ENCODE results near the gene ZIC1. TPM values are rescaled to one million over a fixed set of nuclear protein-coding genes. Genes with fewer than 3 reads are reported as not detected.
A peak's percentile ranks its signal among the peaks of the same experiment; 100 is the strongest.

ZIC1 gene
- total and polyA plus RNA-seq, 2 of the 13 experiments (the other 11 are each of a cell fraction or from before 2014, with no cell fraction given): not detected

- H2AFZ ChIP-seq (ENCODE audit: low read length): no peak overlapping the region
- H3K27me3 ChIP-seq (ENCODE audit: control insufficient read depth in 1 of 2, insufficient read depth in 2 of 2, low read length in 2 of 2): no peaks in the 10 kb centered on the region
- no peaks in the 10 kb centered on the region; the same call in 1 of the 2 replicates for H4K20me1 ChIP-seq (ENCODE audit: insufficient read depth, low read length)
- H3K79me2 ChIP-seq (ENCODE audit: insufficient read depth, low read length): no peaks in the 10 kb centered on the region
- no peaks in the 10 kb centered on the region for H3K4me1 ChIP-seq (ENCODE audit: insufficient read depth, low read length)
- ChIA-PET CTCF (ENCODE audit: low intra/inter-chr PET ratio, low total read pairs) (no interaction called here), POLR2A (no interaction called here)
- H3K9me3 ChIP-seq (ENCODE audit: low read length): no peaks in the 10 kb centered on the region
- no peak overlapping the region for H3K4me2 ChIP-seq (ENCODE audit: low read depth, low read length)
- ATAC-seq (no peak), DNase-seq (ENCODE audit: low spot score) (no peak), FAIRE-seq (no peak)
- intact Hi-C loops (cut with micrococcal nuclease; ENCODE audit: unreplicated experiment): no loop called here
- TF ChIP-seq CBX2 (IDR thresholded peaks at IDR 0.05; ENCODE audit: low read depth, low read length): no peak
- TF ChIP-seq CBX2 (CRISPR knock-in tag; IDR thresholded peaks at IDR 0.05; ENCODE audit: low read depth): no peak
- TF ChIP-seq MAFF (IDR thresholded peaks at IDR 0.05; ENCODE audit: low read depth, low read length): 0 out of 2 replicates have a peak, but pooled peaks have one; percentile 13
- TF ChIP-seq RAD51 (IDR thresholded peaks at IDR 0.05; ENCODE audit: borderline replicate concordance): no peak
- 0 out of 4 replicates have a peak, but pooled peaks have one; percentile 11 to 12 for TF ChIP-seq MAFK (conservative IDR thresholded peaks at IDR 0.05 in 1 of 2, IDR thresholded peaks at IDR 0.05 in 1 of 2; ENCODE audit: low read length in 2 of 2)
- TF ChIP-seq SP140L (CRISPR knock-in tag; IDR thresholded peaks at IDR 0.05; ENCODE audit: borderline replicate concordance): no peak
- no peak for TF ChIP-seq YEATS2 (CRISPR knock-in tag; IDR thresholded peaks at IDR 0.05; ENCODE audit: borderline replicate concordance)
- in situ Hi-C loops (cut with HindIII; ENCODE audit: extremely low pct_ligation_motif_present, low pct_unique_long_range_greater_than_20kb): no loop called here
- H3K27ac ChIP-seq (ENCODE audit: extremely low read length, insufficient read depth, low read length): no peak overlapping the region
- no peak overlapping the region for H3K9ac ChIP-seq (ENCODE audit: insufficient read depth, low read depth, low read length)
- 6% methylated on average over 1 of the region's 1 CpG for WGBS (ENCODE audit: low lambda C conversion rate)
- no peak overlapping the region for H3K4me3 ChIP-seq (replicated peaks in 1 of 3; ENCODE audit: insufficient read depth in 1 of 3, low read depth in 2 of 3, low read length in 3 of 3)
- BruUV-seq (replicated peaks): no TSS peak
- H3K36me3 ChIP-seq (replicated peaks in 1 of 2; ENCODE audit: control insufficient read depth in 1 of 2, insufficient read depth in 2 of 2, low read length in 2 of 2): no peaks in the 10 kb centered on the region
These were observed 50.0 kb downstream of the ZIC1 start for GRCh38 chr3:147458995-147459704.

GRCh38 chr3:147462856-147463255, 53.7 kb downstream of the ZIC1 start:
- H3K4me3 ChIP-seq (replicated peaks in 1 of 3; ENCODE audit: insufficient read depth in 1 of 3, low read depth in 2 of 3, low read length in 3 of 3): no peak overlapping the region
- H4K20me1 ChIP-seq (ENCODE audit: insufficient read depth, low read length): no peaks in the 10 kb centered on the region; the same call in 1 of the 2 replicates
- BruUV-seq (replicated peaks): no TSS peak
- 0% methylated on average over 1 of the region's 1 CpG for WGBS (ENCODE audit: low lambda C conversion rate)
- H3K36me3 ChIP-seq (replicated peaks in 1 of 2; ENCODE audit: control insufficient read depth in 1 of 2, insufficient read depth in 2 of 2, low read length in 2 of 2): no peaks in the 10 kb centered on the region
- no peak for FAIRE-seq
- no peak overlapping the region for H2AFZ ChIP-seq (ENCODE audit: low read length)
- no peak for DNase-seq (ENCODE audit: low spot score)
- ChIA-PET POLR2A (no interaction called here), CTCF (ENCODE audit: low intra/inter-chr PET ratio, low total read pairs) (no interaction called here)
- H3K27ac ChIP-seq (ENCODE audit: extremely low read length, insufficient read depth, low read length): no peak overlapping the region
- in situ Hi-C loops (cut with HindIII; ENCODE audit: extremely low pct_ligation_motif_present, low pct_unique_long_range_greater_than_20kb) (no loop called here), intact Hi-C loops (cut with micrococcal nuclease; ENCODE audit: unreplicated experiment) (no loop called here)
- TF ChIP-seq NFRKB (IDR thresholded peaks at IDR 0.05) (no peak), EZH2 (conservative IDR thresholded peaks at IDR 0.05; ENCODE audit: low read depth, low read length) (no peak), ZNF354B (CRISPR knock-in tag; IDR thresholded peaks at IDR 0.05) (no peak), ERF (CRISPR knock-in tag; IDR thresholded peaks at IDR 0.05) (no peak), ZNF12 (CRISPR knock-in tag; IDR thresholded peaks at IDR 0.05) (no peak), PITX1 (CRISPR knock-in tag; IDR thresholded peaks at IDR 0.05) (no peak), PHF8 (CRISPR knock-in tag; IDR thresholded peaks at IDR 0.05) (no peak), HMG20A (CRISPR knock-in tag; IDR thresholded peaks at IDR 0.05; ENCODE audit: borderline replicate concordance) (no peak), CHCHD3 (CRISPR knock-in tag; IDR thresholded peaks at IDR 0.05) (no peak), JUND (CRISPR knock-in tag; IDR thresholded peaks at IDR 0.05) (no peak), ZBTB1 (CRISPR knock-in tag; IDR thresholded peaks at IDR 0.05; ENCODE audit: borderline replicate concordance) (no peak), NFYB (CRISPR knock-in tag; IDR thresholded peaks at IDR 0.05) (no peak), ZNF567 (CRISPR knock-in tag; IDR thresholded peaks at IDR 0.05; ENCODE audit: borderline replicate concordance) (no peak), SNAPC2 (CRISPR knock-in tag; IDR thresholded peaks at IDR 0.05) (no peak), GLI4 (CRISPR knock-in tag; IDR thresholded peaks at IDR 0.05; ENCODE audit: borderline replicate concordance) (no peak)
- no peaks in the 10 kb centered on the region for H3K27me3 ChIP-seq (ENCODE audit: control insufficient read depth in 1 of 2, insufficient read depth in 2 of 2, low read length in 2 of 2)
- H3K79me2 ChIP-seq (ENCODE audit: insufficient read depth, low read length): no peaks in the 10 kb centered on the region
- no peaks in the 10 kb centered on the region for H3K9me3 ChIP-seq (ENCODE audit: low read length)
- H3K9ac ChIP-seq (ENCODE audit: insufficient read depth, low read depth, low read length): no peak overlapping the region
- H3K4me1 ChIP-seq (ENCODE audit: insufficient read depth, low read length): no peaks in the 10 kb centered on the region
- H3K4me2 ChIP-seq (ENCODE audit: low read depth, low read length): no peak overlapping the region
- ATAC-seq: no peak
